Peyer's patch (tissue), 4 donors: Measurements from ENCODE around the gene TAF1B. TPM values are rescaled to one million over a fixed set of nuclear protein-coding genes. Genes with fewer than 3 reads are reported as not detected.

ENCODE experiments used
- DNase-seq, 3 donors: peaks; one replicate each; pipeline ENCODE4 v3.0.0-alpha.2; 2017 to 2019
- H3K27ac ChIP-seq, 4 donors: fragments of 200-600 bp; sonication (generic); one replicate each; pipeline ENCODE4 v1.5.1; 2016 to 2019
- H3K27me3 ChIP-seq, 2 donors: fragments of 200-600 bp; sonication (generic); one replicate each; pipeline ENCODE4 v1.5.1; 2019
- H3K36me3 ChIP-seq, 3 donors: fragments of 200-600 bp; sonication (generic); one replicate each; pipeline ENCODE4 v1.5.1; 2016 to 2019
- H3K4me1 ChIP-seq, 4 donors: fragments of 200-600 bp; sonication (generic); one replicate each; pipeline ENCODE4 v1.5.1; 2016 to 2019
- H3K4me3 ChIP-seq, 4 donors: fragments of 200-600 bp; sonication (generic); 1 replicate in 3 of 4; 2 replicates in 1 of 4; pipeline ENCODE4 v1.5.1; 2016 to 2019; ENCODE audit warnings: mild to moderate bottlenecking in 1 of 4
- H3K9me3 ChIP-seq, 4 donors: fragments of 200-600 bp; sonication (generic); one replicate each; pipeline ENCODE4 v1.5.1; 2016 to 2019; ENCODE audit warnings: mild to moderate bottlenecking in 1 of 4
- POLR2A ChIP-seq, 2 donors: fragments of 450-650 bp; IDR thresholded peaks; one replicate each; pipeline ENCODE4 v1.5.1; 2017; ENCODE audit warnings: antibody characterized with exemption in 2 of 2, mild to moderate bottlenecking in 2 of 2, moderate library complexity in 2 of 2
- total RNA-seq, 4 donors: library from RNA; depleted of rRNA; stranded (reverse); fragments of >200 nt; gene quantifications; one replicate each; pipeline ENCODE4 v1.1.0, GENCODE V29; 2016
- TF ChIP-seq, protein P1 (sequence below), 6 experiments: fragments of 450-650 bp in 4 of 6; fragments of 200-600 bp in 2 of 6; sonication (generic) in 1 of 6; IDR thresholded peaks; one replicate each; pipeline ENCODE4 v1.5.1; 2017 to 2019; ENCODE audit warnings: antibody characterized with exemption in 6 of 6, mild to moderate bottlenecking in 3 of 6, moderate library complexity in 1 of 6

The TAF1B gene
- total RNA-seq, 4 donors from 2014 or later = 8.6 to 33.0 (median 12.5) TPM

DNA sequence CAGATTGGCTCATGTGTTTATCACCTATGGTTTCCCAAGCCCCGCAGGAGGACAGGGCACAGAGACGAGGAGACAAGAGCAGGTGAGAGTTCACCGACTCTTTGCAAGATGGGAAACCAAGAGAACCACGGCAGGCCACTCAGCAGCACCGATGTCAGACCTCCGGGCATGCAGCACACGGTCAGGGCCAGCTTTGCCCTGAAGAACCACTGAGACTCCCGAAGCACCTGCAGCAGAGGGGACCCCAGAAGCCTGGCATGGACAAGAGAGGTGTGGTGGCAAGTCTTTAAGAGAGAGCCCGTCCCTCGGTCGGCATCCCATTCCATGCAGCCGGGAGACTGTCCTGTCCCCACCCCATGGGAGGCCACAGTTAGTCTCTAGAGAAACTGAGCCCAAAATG, 36.6 kb upstream of the TAF1B start:
- peak in 1 of 3 donors; percentile 30 for DNase-seq
- Histone ChIP-seq H3K27me3 (no peaks in the 10 kb centered on the region), H3K4me1 (peaks cover 0 to 26% (median 5%) of the 10 kb centered on the region in 4 donors), H3K27ac (no peak overlapping the region), H3K4me3 (no peak overlapping the region), H3K9me3 (no peaks in the 10 kb centered on the region), H3K36me3 (no peaks in the 10 kb centered on the region)
- TF ChIP-seq, protein P1, sequence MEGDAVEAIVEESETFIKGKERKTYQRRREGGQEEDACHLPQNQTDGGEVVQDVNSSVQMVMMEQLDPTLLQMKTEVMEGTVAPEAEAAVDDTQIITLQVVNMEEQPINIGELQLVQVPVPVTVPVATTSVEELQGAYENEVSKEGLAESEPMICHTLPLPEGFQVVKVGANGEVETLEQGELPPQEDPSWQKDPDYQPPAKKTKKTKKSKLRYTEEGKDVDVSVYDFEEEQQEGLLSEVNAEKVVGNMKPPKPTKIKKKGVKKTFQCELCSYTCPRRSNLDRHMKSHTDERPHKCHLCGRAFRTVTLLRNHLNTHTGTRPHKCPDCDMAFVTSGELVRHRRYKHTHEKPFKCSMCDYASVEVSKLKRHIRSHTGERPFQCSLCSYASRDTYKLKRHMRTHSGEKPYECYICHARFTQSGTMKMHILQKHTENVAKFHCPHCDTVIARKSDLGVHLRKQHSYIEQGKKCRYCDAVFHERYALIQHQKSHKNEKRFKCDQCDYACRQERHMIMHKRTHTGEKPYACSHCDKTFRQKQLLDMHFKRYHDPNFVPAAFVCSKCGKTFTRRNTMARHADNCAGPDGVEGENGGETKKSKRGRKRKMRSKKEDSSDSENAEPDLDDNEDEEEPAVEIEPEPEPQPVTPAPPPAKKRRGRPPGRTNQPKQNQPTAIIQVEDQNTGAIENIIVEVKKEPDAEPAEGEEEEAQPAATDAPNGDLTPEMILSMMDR (IDR thresholded peaks at IDR 0.05) = no peak
- TF ChIP-seq POLR2A (IDR thresholded peaks at IDR 0.05) = no peak

GRCh38 chr2:9807056-9807455, 36.2 kb upstream of the TAF1B start:
- DNase-seq = peak in 1 of 3 donors; percentile 23
- Histone ChIP-seq H3K36me3 (no peaks in the 10 kb centered on the region), H3K27me3 (no peaks in the 10 kb centered on the region), H3K4me3 (no peak overlapping the region), H3K9me3 (no peaks in the 10 kb centered on the region), H3K27ac (no peak overlapping the region), H3K4me1 (peaks cover 0 to 23% (median 5%) of the 10 kb centered on the region in 4 donors)
- TF ChIP-seq, protein P1 (IDR thresholded peaks at IDR 0.05) = no peak
- TF ChIP-seq POLR2A (IDR thresholded peaks at IDR 0.05) = no peak

DNA sequence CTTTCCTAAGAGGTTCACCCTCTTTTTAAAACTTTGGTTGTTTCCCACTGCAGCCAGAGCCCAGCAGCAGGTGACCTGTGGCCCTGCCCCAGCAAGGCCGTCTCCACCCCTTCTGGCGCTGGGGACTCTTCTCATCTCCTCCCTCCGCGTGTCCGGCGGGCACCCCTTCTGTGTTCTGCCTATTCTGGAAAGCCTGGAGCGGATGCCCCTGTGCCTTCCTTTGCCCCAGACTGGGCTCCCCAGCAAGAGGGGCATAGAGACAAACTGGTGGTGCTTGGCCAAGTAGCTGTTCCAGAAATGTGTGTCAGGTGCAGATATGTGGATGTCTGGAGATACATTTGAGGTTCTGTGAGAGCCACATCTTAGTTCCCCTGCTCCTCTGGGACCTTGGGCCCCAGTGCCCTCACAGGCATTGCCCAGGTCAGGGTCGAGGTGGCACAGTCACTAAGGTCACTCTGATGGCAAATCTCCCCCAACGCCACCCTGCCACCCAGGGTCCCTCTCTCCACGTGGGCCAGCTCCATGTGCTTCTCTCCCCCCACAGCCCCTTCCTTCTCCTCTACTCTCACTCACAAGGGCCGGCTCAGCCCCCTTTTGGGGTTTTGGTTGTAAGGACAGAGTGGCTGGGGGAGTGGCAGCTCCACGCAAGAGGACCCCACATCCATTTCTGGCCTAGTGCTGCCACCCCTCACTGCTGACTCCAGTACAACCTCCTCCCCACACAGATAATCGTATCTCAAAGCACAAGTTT, 35.5 kb upstream of the TAF1B start:
- DNase-seq = peak in 1 of 3 donors; percentile 39
- no peak overlapping the region for H3K27ac ChIP-seq
- no peak for TF ChIP-seq POLR2A (IDR thresholded peaks at IDR 0.05)
- TF ChIP-seq, protein P1 (IDR thresholded peaks at IDR 0.05) = no peak
- H3K4me1 ChIP-seq = peaks cover 0 to 16% (median 2%) of the 10 kb centered on the region in 4 donors
- no peak overlapping the region for H3K4me3 ChIP-seq
- H3K36me3 ChIP-seq = no peaks in the 10 kb centered on the region
- no peaks in the 10 kb centered on the region for H3K27me3 ChIP-seq
- no peaks in the 10 kb centered on the region for H3K9me3 ChIP-seq

DNA sequence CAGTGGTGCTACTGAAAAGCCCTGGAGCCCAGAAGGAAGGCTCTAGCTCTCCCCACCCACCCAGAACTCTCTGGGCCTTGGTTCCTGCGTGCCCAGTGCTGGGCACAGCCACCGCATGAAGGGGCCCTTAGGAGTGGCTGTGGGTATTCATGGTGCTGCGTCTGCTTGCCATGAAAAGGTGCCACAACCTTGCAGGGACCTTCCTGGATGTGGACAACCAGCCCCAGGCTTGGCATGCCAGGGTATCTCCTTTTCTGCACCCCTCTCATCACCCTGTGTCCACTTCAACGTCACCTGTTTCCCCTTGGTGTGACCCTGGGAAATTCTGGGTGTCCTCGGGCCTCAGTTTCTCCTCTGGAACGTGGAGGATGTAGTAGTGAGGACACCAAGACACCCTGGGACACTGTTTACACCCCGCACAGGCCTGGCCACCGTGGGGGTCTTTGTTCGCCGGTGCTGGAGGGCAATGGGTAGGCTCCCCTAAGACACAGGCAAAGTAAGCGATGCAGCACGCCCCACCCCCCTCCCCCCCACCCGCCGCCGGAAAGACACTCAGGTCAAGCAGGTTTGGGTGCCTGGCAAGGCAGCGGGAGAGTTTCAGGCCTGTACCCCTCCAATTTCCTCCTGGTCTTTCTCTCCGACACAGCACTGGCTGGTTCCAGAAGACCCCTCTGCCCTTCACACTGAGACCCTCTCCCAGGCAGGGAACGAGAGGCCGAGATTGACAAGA, 34.8 kb upstream of the TAF1B start:
- DNase-seq = peak in 1 of 3 donors; percentile 10
- Histone ChIP-seq H3K9me3 (no peaks in the 10 kb centered on the region), H3K4me1 (peaks cover 0 to 11% (median under 1%) of the 10 kb centered on the region in 4 donors), H3K27ac (no peak overlapping the region), H3K4me3 (no peak overlapping the region), H3K27me3 (no peaks in the 10 kb centered on the region), H3K36me3 (no peaks in the 10 kb centered on the region)
- TF ChIP-seq, protein P1 (IDR thresholded peaks at IDR 0.05) = no peak
- TF ChIP-seq POLR2A (IDR thresholded peaks at IDR 0.05) = no peak

DNA sequence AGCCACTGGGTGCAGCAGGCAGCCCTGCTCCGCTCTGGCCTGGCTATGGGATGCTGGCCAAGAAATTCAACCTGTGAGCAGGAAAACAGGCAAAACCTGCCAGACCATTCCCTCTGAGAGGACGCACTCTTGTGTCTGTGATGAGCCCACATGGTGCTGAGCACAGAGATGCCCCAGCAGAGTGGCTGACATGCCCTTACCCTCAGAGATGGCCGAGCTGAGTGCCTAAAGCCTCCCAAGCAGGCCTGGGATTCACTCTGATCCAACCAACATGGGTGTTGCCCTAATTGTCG, 34.3 kb upstream of the TAF1B start:
- H3K4me3 ChIP-seq = no peak overlapping the region
- DNase-seq = peak in 1 of 3 donors; percentile 46
- H3K9me3 ChIP-seq = no peaks in the 10 kb centered on the region
- no peaks in the 10 kb centered on the region for H3K36me3 ChIP-seq
- peaks cover 0 to 14% (median 3%) of the 10 kb centered on the region in 4 donors for H3K4me1 ChIP-seq
- H3K27me3 ChIP-seq = no peaks in the 10 kb centered on the region
- TF ChIP-seq, protein P1 (IDR thresholded peaks at IDR 0.05) = no peak
- TF ChIP-seq POLR2A (IDR thresholded peaks at IDR 0.05) = no peak
- H3K27ac ChIP-seq = peak overlapping the region in 1 of 4 donors; percentile 25
